HepG2 (cell line): ENCODE data around the gene HBQ1. TPM values are rescaled to one million over a fixed set of nuclear protein-coding genes. Genes with fewer than 3 reads are reported as not detected.

Experiments
- AGO2 ChIP-seq: fragments of 200-400 bp; formaldehyde crosslinking; optimal IDR thresholded peaks from 2 replicates; pipeline ENCODE3; 2017; ENCODE audit warnings: mild to moderate bottlenecking, low read depth, low read length, moderate library complexity
- ATF1 ChIP-seq: IDR thresholded peaks from 2 replicates; pipeline ENCODE4 v1.6.1; 2016; ENCODE audit warnings: mild to moderate bottlenecking, control low read depth
- CCAR2 ChIP-seq: fragments of 200-400 bp; formaldehyde crosslinking; optimal IDR thresholded peaks from 2 replicates; pipeline ENCODE3; 2018; ENCODE audit warnings: low read depth, mild to moderate bottlenecking, low read length, moderate library complexity
- CCDC6 ChIP-seq: sonication (generic); formaldehyde crosslinking; IDR thresholded peaks from 2 replicates; pipeline ENCODE4 v1.8.1; 2022; ENCODE audit warnings: mild to moderate bottlenecking, missing genetic modification reagents, moderate library complexity
- ESRRA ChIP-seq: sonication (generic); formaldehyde crosslinking; IDR thresholded peaks from 2 replicates; pipeline ENCODE4 v1.5.1; 2020; ENCODE audit warnings: mild to moderate bottlenecking, low read depth, missing genetic modification reagents
- HMGA1 ChIP-seq: sonication (generic); formaldehyde crosslinking; conservative IDR thresholded peaks from 2 replicates; pipeline ENCODE4 v1.4.0; 2020; ENCODE audit warnings: missing genetic modification reagents
- KLF11 ChIP-seq: IDR thresholded peaks from 2 replicates; pipeline ENCODE4 v1.6.1; 2016; ENCODE audit warnings: missing compliant biosample characterization
- NR2F2 ChIP-seq: IDR thresholded peaks from 2 replicates; pipeline ENCODE4 v1.6.1; 2012; ENCODE audit warnings: low read depth, inconsistent platforms, borderline replicate concordance
- RBFOX2 ChIP-seq: fragments of 200-400 bp; formaldehyde crosslinking; IDR thresholded peaks from 2 replicates; pipeline ENCODE4 v1.6.1; 2017; ENCODE audit warnings: low read depth, mild to moderate bottlenecking, low read length
- RFX3 ChIP-seq: IDR thresholded peaks from 2 replicates; pipeline ENCODE4 v1.6.1; 2016; ENCODE audit warnings: missing biosample characterization, missing genetic modification reagents
- SIX4 ChIP-seq: sonication (generic); formaldehyde crosslinking; IDR thresholded peaks from 2 replicates; pipeline ENCODE4 v1.4.0; 2020; ENCODE audit warnings: missing genetic modification reagents
- SMAD3 ChIP-seq: sonication (generic); formaldehyde crosslinking; IDR thresholded peaks from 2 replicates; pipeline ENCODE4 v1.4.0; 2020; ENCODE audit warnings: missing genetic modification reagents
- SYNCRIP ChIP-seq: fragments of 200-400 bp; formaldehyde crosslinking; IDR thresholded peaks from 2 replicates; pipeline ENCODE4 v1.6.1; 2018; ENCODE audit warnings: mild to moderate bottlenecking, low read depth, low read length; ENCODE audit not compliant: insufficient read depth
- TARDBP ChIP-seq: sonication (generic); formaldehyde crosslinking; IDR thresholded peaks from 2 replicates; pipeline ENCODE4 v1.8.0; 2022; ENCODE audit warnings: mild to moderate bottlenecking, missing genetic modification reagents
- TCF7 ChIP-seq: sonication (generic); IDR thresholded peaks from 2 replicates; pipeline ENCODE4 v1.6.1; 2016; ENCODE audit warnings: antibody characterized with exemption, low read depth
- ZKSCAN8 ChIP-seq: IDR thresholded peaks from 2 replicates; pipeline ENCODE4 v1.6.1; 2016; ENCODE audit warnings: borderline replicate concordance, missing genetic modification reagents, missing compliant biosample characterization
- ZNF207 ChIP-seq: fragments of 450-650 bp; IDR thresholded peaks from 2 replicates; pipeline ENCODE4 v1.6.1; 2016; ENCODE audit warnings: antibody characterized with exemption, borderline replicate concordance
- ZNF326 ChIP-seq: sonication (generic); formaldehyde crosslinking; IDR thresholded peaks from 2 replicates; pipeline ENCODE4 v1.4.0; 2020; ENCODE audit warnings: missing genetic modification reagents, borderline replicate concordance
- ZNF430 ChIP-seq: sonication (generic); formaldehyde crosslinking; IDR thresholded peaks from 2 replicates; pipeline ENCODE4 v1.9.0; 2021; ENCODE audit warnings: mild to moderate bottlenecking, missing genetic modification reagents
- ZNF468 ChIP-seq: sonication (generic); formaldehyde crosslinking; IDR thresholded peaks from 2 replicates; pipeline ENCODE4 v1.8.0; 2022; ENCODE audit warnings: mild to moderate bottlenecking, moderate library complexity, missing genetic modification reagents
- ZNF598 ChIP-seq: sonication (generic); formaldehyde crosslinking; IDR thresholded peaks from 2 replicates; pipeline ENCODE4 v1.5.1; 2020; ENCODE audit warnings: mild to moderate bottlenecking, missing genetic modification reagents, borderline replicate concordance
- ZNF766 ChIP-seq: sonication (generic); formaldehyde crosslinking; IDR thresholded peaks from 2 replicates; pipeline ENCODE4 v1.5.0; 2020; ENCODE audit warnings: missing genetic modification reagents, borderline replicate concordance
- ZNF773 ChIP-seq: sonication (generic); formaldehyde crosslinking; IDR thresholded peaks from 2 replicates; pipeline ENCODE4 v1.4.0; 2020; ENCODE audit warnings: missing genetic modification reagents, borderline replicate concordance
- polyA plus RNA-seq, 8 experiments: library from polyadenylated mRNA; depleted of rRNA in 3 of 8; stranded (reverse) in 7 of 8; unstranded in 1 of 8; fragments of >200 nt; fragmentation: Illumina TruSeq in 4 of 8; extraction: Trizol in 4 of 8; gene quantifications; 2 replicates each; pipeline versions ENCODE4 v1.2.1 to v1.2.3, GENCODE V29; 2011 to 2016; ENCODE audit warnings: low read depth in 4 of 8, missing spikeins in 1 of 8, mixed read lengths in 1 of 8; ENCODE audit not compliant: insufficient read depth in 1 of 8
- total RNA-seq, 5 experiments: library from RNA; depleted of rRNA; stranded (reverse); fragments of >200 nt; fragmentation: Illumina TruSeq; extraction: Trizol; gene quantifications; 2 replicates each; pipeline ENCODE4 v1.2.3, GENCODE V29; 2016; ENCODE audit warnings: low read depth in 1 of 5
- TF ChIP-seq, protein P1 (sequence below): sonication (generic); formaldehyde crosslinking; IDR thresholded peaks from 2 replicates; pipeline ENCODE4 v1.4.0; 2020; ENCODE audit warnings: missing genetic modification reagents, borderline replicate concordance
- TF ChIP-seq, protein P2 (sequence below): IDR thresholded peaks from 2 replicates; pipeline ENCODE4 v1.6.1; 2016; ENCODE audit warnings: low read depth
- TF ChIP-seq, protein P3 (sequence below): sonication (generic); formaldehyde crosslinking; conservative IDR thresholded peaks from 2 replicates; pipeline ENCODE4 v1.5.0; 2020; ENCODE audit warnings: missing genetic modification reagents

HBQ1 gene
- total and polyA plus RNA-seq, 2 of the 13 experiments (the other 11 are each of a cell fraction or from before 2014, with no cell fraction given) = 4.9 to 7.4 TPM

DNA sequence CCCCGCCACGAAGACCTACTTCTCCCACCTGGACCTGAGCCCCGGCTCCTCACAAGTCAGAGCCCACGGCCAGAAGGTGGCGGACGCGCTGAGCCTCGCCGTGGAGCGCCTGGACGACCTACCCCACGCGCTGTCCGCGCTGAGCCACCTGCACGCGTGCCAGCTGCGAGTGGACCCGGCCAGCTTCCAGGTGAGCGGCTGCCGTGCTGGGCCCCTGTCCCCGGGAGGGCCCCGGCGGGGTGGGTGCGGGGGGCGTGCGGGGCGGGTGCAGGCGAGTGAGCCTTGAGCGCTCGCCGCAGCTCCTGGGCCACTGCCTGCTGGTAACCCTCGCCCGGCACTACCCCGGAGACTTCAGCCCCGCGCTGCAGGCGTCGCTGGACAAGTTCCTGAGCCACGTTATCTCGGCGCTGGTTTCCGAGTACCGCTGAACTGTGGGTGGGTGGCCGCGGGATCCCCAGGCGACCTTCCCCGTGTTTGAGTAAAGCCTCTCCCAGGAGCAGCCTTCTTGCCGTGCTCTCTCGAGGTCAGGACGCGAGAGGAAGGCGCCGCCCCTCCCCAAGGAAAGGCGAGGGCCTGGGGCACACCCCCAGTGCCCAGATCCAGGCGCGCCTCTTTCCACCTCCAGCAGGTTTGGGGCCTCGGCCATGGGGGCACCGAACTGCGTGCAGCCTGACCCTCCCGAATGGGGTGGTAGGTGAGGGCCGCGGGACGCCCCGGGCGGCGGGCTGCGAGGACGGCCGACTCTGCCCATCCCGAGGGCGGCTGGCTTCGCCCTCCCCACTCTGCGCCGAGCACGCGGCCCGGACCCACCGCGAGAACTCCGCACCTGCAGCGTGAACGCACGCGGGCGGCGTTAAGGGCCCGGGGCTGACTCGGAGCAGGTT lies 664 bp downstream of the HBQ1 start (continued):
- TF ChIP-seq ZNF326 (CRISPR knock-in tag) = no peak
- no peak; the same call in 1 of the 2 replicates for TF ChIP-seq NR2F2
- TF ChIP-seq ESRRA (CRISPR knock-in tag) = peak; percentile 88
- TF ChIP-seq, protein P1, sequence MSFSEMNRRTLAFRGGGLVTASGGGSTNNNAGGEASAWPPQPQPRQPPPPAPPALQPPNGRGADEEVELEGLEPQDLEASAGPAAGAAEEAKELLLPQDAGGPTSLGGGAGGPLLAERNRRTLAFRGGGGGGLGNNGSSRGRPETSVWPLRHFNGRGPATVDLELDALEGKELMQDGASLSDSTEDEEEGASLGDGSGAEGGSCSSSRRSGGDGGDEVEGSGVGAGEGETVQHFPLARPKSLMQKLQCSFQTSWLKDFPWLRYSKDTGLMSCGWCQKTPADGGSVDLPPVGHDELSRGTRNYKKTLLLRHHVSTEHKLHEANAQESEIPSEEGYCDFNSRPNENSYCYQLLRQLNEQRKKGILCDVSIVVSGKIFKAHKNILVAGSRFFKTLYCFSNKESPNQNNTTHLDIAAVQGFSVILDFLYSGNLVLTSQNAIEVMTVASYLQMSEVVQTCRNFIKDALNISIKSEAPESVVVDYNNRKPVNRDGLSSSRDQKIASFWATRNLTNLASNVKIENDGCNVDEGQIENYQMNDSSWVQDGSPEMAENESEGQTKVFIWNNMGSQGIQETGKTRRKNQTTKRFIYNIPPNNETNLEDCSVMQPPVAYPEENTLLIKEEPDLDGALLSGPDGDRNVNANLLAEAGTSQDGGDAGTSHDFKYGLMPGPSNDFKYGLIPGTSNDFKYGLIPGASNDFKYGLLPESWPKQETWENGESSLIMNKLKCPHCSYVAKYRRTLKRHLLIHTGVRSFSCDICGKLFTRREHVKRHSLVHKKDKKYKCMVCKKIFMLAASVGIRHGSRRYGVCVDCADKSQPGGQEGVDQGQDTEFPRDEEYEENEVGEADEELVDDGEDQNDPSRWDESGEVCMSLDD = peak; percentile 80; the same call in 1 of the 2 replicates
- no peak for TF ChIP-seq ZNF207
- peak; percentile 88 for TF ChIP-seq SMAD3 (CRISPR knock-in tag)
- TF ChIP-seq, protein P2, sequence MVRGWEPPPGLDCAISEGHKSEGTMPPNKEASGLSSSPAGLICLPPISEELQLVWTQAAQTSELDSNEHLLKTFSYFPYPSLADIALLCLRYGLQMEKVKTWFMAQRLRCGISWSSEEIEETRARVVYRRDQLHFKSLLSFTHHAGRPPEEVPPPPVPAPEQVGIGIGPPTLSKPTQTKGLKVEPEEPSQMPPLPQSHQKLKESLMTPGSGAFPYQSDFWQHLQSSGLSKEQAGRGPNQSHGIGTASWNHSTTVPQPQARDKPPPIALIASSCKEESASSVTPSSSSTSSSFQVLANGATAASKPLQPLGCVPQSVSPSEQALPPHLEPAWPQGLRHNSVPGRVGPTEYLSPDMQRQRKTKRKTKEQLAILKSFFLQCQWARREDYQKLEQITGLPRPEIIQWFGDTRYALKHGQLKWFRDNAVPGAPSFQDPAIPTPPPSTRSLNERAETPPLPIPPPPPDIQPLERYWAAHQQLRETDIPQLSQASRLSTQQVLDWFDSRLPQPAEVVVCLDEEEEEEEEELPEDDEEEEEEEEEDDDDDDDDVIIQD (CRISPR knock-in tag) = peak; percentile 60
- peak; percentile 94 for TF ChIP-seq ZNF468 (CRISPR knock-in tag)
- TF ChIP-seq ZNF598 (CRISPR knock-in tag) = peak; percentile 99
- no peak for TF ChIP-seq HMGA1 (CRISPR knock-in tag)
- peak; percentile 98; the same call in 1 of the 2 replicates for TF ChIP-seq ZNF773 (CRISPR knock-in tag)
- TF ChIP-seq, protein P3, sequence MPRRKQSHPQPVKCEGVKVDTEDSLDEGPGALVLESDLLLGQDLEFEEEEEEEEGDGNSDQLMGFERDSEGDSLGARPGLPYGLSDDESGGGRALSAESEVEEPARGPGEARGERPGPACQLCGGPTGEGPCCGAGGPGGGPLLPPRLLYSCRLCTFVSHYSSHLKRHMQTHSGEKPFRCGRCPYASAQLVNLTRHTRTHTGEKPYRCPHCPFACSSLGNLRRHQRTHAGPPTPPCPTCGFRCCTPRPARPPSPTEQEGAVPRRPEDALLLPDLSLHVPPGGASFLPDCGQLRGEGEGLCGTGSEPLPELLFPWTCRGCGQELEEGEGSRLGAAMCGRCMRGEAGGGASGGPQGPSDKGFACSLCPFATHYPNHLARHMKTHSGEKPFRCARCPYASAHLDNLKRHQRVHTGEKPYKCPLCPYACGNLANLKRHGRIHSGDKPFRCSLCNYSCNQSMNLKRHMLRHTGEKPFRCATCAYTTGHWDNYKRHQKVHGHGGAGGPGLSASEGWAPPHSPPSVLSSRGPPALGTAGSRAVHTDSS (CRISPR knock-in tag) = no peak
- TF ChIP-seq RBFOX2 = peak; percentile 85
- peak; percentile 78; the same call in 1 of the 2 replicates for TF ChIP-seq KLF11 (CRISPR knock-in tag)
- TF ChIP-seq AGO2 = peak; percentile 99
- TF ChIP-seq SIX4 = peak; percentile 55; the same call in 1 of the 2 replicates
- peak; percentile 84; the same call in 1 of the 2 replicates for TF ChIP-seq ZKSCAN8 (CRISPR knock-in tag)
- no peak for TF ChIP-seq RFX3 (CRISPR knock-in tag)
- peak; percentile 97 for TF ChIP-seq TARDBP (CRISPR knock-in tag)
- TF ChIP-seq TCF7 = no peak
- peak; percentile 98 for TF ChIP-seq ZNF430
- no peak for TF ChIP-seq CCAR2
- no peak for TF ChIP-seq ATF1 (CRISPR knock-in tag)
- peak; percentile 98 for TF ChIP-seq CCDC6 (CRISPR knock-in tag)
- TF ChIP-seq SYNCRIP = no peak
- TF ChIP-seq ZNF766 = peak; percentile 99
